BE2C (cell line): ENCODE measurements around the gene NT5M.
A peak's percentile ranks its signal among the peaks of the same experiment; 100 is the strongest.
"Not testable (repeated sequence)": the region's sequence is repeated elsewhere in the genome, so short reads cannot be mapped to it uniquely, and the experiment has no call there.

ENCODE experiments used
- DNase-seq: peaks from one replicate; pipeline ENCODE4 v3.0.0-alpha.2; 2020
- H3K27me3 ChIP-seq: fragments of 250-450 bp; sonication (Bioruptor Pico); 2 replicates; pipeline ENCODE4 v1.5.1; 2020; ENCODE audit warnings: mild to moderate bottlenecking
- H3K36me3 ChIP-seq: fragments of 250-450 bp; sonication (Bioruptor Pico); 2 replicates; pipeline ENCODE4 v1.5.1; 2020; ENCODE audit warnings: mild to moderate bottlenecking
- H3K4me1 ChIP-seq: fragments of 250-450 bp; sonication (Bioruptor Pico); 2 replicates; pipeline ENCODE4 v1.5.1; 2020
- H3K4me3 ChIP-seq: 2 replicates; pipeline ENCODE4 v1.5.1; 2011; ENCODE audit warnings: low read depth, low read length
- H3K9me3 ChIP-seq: fragments of 250-450 bp; sonication (Bioruptor Pico); 2 replicates; pipeline ENCODE4 v1.5.1; 2020
- CTCF ChIP-seq: IDR thresholded peaks from 2 replicates; pipeline ENCODE4 v1.5.1; 2012; ENCODE audit warnings: mild to moderate bottlenecking, low read depth, low read length

Gene NT5M

DNA sequence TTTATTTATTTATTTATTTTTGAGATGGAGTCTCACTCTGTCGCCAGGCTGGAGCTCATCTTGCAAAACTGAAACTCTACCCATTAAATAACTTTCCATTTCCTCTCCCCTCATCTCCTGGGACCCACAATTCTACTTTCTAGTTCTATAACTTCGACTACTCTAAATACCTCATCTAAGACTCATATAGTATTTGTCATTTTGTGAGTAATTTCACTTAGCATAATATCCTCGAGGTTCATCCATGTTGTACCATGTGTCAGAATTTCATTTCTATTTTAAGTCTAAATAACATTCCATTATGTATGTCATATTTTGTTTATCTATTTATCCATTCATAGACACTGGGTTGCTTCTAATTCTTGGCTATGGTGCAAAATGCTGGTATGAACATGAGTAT, 5.1 kb upstream of the NT5M start:
- Histone ChIP-seq H3K9me3 (no peaks in the 10 kb centered on the region), H3K4me1 (no peaks in the 10 kb centered on the region), H3K36me3 (no peaks in the 10 kb centered on the region), H3K4me3 (no peak overlapping the region), H3K27me3 (no peaks in the 10 kb centered on the region)
- no peak for DNase-seq
- TF ChIP-seq CTCF: no peak

DNA sequence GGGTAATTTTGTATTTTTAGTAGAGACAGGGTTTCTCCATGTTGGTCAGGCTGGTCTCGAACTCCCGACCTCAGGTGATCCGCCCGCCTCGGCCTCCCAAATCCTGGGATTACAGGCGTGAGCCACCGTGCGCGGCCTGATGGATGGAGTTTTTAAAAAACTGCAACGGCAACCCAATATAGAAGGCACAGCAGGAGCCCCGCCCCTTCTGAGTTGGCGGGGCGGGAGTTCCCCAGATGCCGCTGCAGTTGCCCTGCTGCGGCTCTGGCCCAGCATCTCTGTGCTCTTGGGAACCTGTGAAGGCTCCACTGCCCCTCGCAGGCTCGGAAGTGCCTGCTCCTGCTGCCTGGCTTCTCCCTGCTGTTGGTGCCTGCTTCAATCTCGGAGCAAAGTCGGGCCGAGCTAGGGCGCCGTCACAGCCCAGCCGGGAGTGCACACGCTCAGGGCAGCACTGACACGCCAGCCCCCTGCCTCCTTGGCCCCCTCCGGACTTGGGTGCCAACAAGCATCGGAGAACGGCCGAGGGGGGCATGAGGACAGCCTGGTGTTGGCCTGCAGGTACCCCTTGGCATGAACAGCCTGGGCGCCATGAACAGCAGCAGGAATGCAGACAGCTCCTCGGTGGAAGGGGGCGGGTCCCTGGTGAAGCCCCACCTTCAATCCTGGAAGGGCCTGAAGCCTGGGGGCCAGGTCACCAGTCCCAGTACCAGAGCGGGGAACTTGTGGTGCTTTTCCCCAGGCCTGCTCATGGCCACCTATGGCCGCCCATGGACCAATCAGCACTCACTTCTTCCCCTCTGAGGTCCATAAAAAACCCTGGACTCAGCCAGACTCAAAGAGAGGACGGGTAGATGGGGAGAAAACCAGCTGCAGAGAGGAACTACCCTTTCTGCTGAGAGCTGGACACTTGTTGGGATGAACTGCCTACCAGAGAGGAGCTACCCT, 2.3 kb upstream of the NT5M start:
- Histone ChIP-seq H3K36me3 (no peaks in the 10 kb centered on the region), H3K4me1 (no peaks in the 10 kb centered on the region), H3K9me3 (no peaks in the 10 kb centered on the region), H3K4me3 (no peak overlapping the region), H3K27me3 (no peaks in the 10 kb centered on the region)
- no peak for DNase-seq
- TF ChIP-seq CTCF: no peak

GRCh38 chr17:17301659-17302058, 1.5 kb upstream of the NT5M start:
- not testable (repeated sequence) for H3K4me3 ChIP-seq, H3K9me3 ChIP-seq, H3K36me3 ChIP-seq, DNase-seq, H3K27me3 ChIP-seq, H3K4me1 ChIP-seq

DNA sequence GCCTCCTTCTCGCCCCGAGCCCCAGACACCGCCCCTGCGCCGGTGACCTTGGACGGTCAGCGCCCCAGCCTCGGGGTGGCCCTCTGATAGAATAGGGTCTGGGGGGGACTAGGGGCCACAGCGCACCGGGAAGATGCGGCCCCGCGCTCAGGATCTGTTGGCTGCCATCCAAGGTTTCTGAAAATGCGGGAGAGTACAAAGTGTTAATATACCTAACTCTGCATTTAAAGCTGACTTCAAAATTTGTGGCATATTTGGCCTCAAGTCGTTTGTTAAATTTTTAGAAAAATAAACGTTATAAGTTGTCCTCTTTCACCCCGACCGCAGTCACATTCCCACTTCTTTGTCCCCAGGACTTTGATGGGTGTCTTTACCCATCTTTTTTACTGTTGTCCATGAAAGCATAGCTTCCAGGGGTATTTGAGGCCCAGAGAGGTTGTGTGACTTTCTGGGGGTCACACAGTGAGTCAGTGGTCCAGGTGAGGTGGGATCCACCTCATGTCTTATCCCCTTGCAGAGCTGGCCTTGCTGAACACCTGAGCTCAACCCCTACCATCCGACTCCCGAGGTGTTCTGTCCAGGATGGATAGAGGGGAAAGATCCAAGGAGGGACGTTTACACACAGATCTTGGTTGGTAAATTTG, 796 bp downstream of the NT5M start:
- Histone ChIP-seq H3K36me3 (no peaks in the 10 kb centered on the region), H3K27me3 (no peaks in the 10 kb centered on the region), H3K4me1 (no peaks in the 10 kb centered on the region), H3K4me3 (peak overlapping the region; percentile 55), H3K9me3 (no peaks in the 10 kb centered on the region)
- no peak for DNase-seq
- TF ChIP-seq CTCF: no peak

GRCh38 chr17:17304521-17304985, 1.4 kb downstream of the NT5M start:
- H3K4me3 ChIP-seq: peak overlapping the region; percentile 55
- TF ChIP-seq CTCF: no peak
- H3K36me3 ChIP-seq: no peaks in the 10 kb centered on the region
- DNase-seq: no peak
- H3K27me3 ChIP-seq: no peaks in the 10 kb centered on the region
- no peaks in the 10 kb centered on the region for H3K4me1 ChIP-seq
- no peaks in the 10 kb centered on the region for H3K9me3 ChIP-seq

DNA sequence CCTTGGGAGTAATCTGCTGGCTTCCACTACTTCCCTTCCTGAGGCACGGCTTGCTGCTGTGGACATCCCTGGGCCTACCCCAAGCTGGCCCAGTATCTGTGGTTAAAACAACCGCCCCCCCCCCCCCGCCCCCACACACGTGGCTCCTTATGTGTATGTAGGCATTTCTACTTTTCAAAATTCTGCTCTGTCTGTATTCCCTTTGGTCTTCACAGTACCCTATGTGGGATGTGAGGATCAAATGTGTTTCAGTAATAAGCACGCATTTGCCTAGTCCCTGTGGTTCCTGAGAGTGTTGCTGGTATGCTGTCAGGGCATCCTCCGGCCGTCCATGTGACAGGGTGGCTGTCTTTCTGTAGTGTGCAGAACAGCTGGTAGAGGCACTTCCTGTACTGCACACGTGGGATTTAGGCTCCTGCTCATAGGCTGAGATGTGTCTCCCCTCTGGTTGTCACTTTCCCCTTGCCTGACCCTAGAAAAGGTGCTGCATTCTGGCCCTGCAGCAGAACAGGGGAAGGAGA, 2.2 kb downstream of the NT5M start:
- no peaks in the 10 kb centered on the region for H3K36me3 ChIP-seq
- no peak overlapping the region for H3K4me3 ChIP-seq
- no peaks in the 10 kb centered on the region for H3K27me3 ChIP-seq
- DNase-seq: peak; percentile 63
- no peaks in the 10 kb centered on the region for H3K4me1 ChIP-seq
- H3K9me3 ChIP-seq: no peaks in the 10 kb centered on the region
- no peak for TF ChIP-seq CTCF
